WTC11 (cell line): ENCODE data around the gene SLC4A8. TPM values are rescaled to one million over a fixed set of nuclear protein-coding genes. Genes with fewer than 3 reads are reported as not detected.
A peak's percentile ranks its signal among the peaks of the same experiment; 100 is the strongest.

ENCODE experiments used
- ATAC-seq: fragments of 200-7000 bp; cut with Tn5 transposase; 2 replicates; pipeline ENCODE4 v1.10.0; 2021; ENCODE audit warnings: mild to moderate bottlenecking, moderate library complexity
- CTCF ChIA-PET: fragments of 300-600 bp; sonication (Branson Sonifier 250); formaldehyde crosslinking; loops from one replicate; lab custom pipeline; 2021; ENCODE audit warnings: antibody characterized with exemption; lab: Charles Lee
- POLR2A ChIA-PET: fragments of 350-600 bp; sonication (Branson Sonifier 250); formaldehyde crosslinking; loops from one replicate; lab custom pipeline; 2021; ENCODE audit warnings: antibody characterized with exemption; lab: Charles Lee
- DNase-seq: peaks from one replicate; pipeline ENCODE4 v3.0.0; 2021; ENCODE audit warnings: low spot score
- H3K27ac Mint-ChIP-seq: 2 replicates; pipeline ENCODE4 v1.8.0; 2021; ENCODE audit warnings: mixed read lengths
- H3K27me3 Mint-ChIP-seq: 2 replicates; pipeline ENCODE4 v1.8.0; 2021; ENCODE audit warnings: low read depth, mild to moderate bottlenecking, moderate library complexity, mixed read lengths
- H3K36me3 Mint-ChIP-seq: 2 replicates; pipeline ENCODE4 v1.8.0; 2021; ENCODE audit warnings: mixed read lengths
- H3K4me1 Mint-ChIP-seq: 2 replicates; pipeline ENCODE4 v1.8.0; 2022; ENCODE audit warnings: mixed read lengths
- H3K4me3 Mint-ChIP-seq: 2 replicates; pipeline ENCODE4 v1.8.0; 2021; ENCODE audit warnings: mild to moderate bottlenecking, moderate library complexity, mixed read lengths
- H3K9me3 Mint-ChIP-seq: 2 replicates; pipeline ENCODE4 v1.8.0; 2021; ENCODE audit warnings: mixed read lengths
- CREB1 ChIP-seq: sonication (generic); formaldehyde crosslinking; IDR thresholded peaks from 2 replicates; pipeline ENCODE4 v1.8.0; 2023; ENCODE audit warnings: mild to moderate bottlenecking, missing genetic modification reagents
- GRHL2 ChIP-seq: fragments of 250-450 bp; sonication (Bioruptor Pico); IDR thresholded peaks from 2 replicates; pipeline ENCODE4 v1.8.0; 2022; ENCODE audit warnings: mild to moderate bottlenecking, moderate library complexity; ENCODE audit not compliant: insufficient replicate concordance, severe bottlenecking
- HMGXB4 ChIP-seq: sonication (generic); formaldehyde crosslinking; IDR thresholded peaks from 2 replicates; pipeline ENCODE4 v1.8.1; 2023; ENCODE audit warnings: mild to moderate bottlenecking, moderate library complexity, missing genetic modification reagents
- IRF1 ChIP-seq: sonication (generic); formaldehyde crosslinking; IDR thresholded peaks from 2 replicates; pipeline ENCODE4 v1.8.0; 2023; ENCODE audit warnings: missing genetic modification reagents
- NFATC4 ChIP-seq: fragments of 250-450 bp; sonication (Bioruptor Pico); IDR thresholded peaks from 2 replicates; pipeline ENCODE4 v1.9.0; 2021; ENCODE audit warnings: mild to moderate bottlenecking
- NR1H2 ChIP-seq: sonication (generic); formaldehyde crosslinking; IDR thresholded peaks from 2 replicates; pipeline ENCODE4 v1.9.0; 2021; ENCODE audit warnings: mild to moderate bottlenecking, moderate library complexity, missing genetic modification reagents
- NR2C2 ChIP-seq: sonication (generic); formaldehyde crosslinking; IDR thresholded peaks from 2 replicates; pipeline ENCODE4 v1.8.0; 2022; ENCODE audit warnings: mild to moderate bottlenecking, missing genetic modification reagents
- NR3C1 ChIP-seq: sonication (generic); formaldehyde crosslinking; conservative IDR thresholded peaks from 2 replicates; pipeline ENCODE4 v1.8.1; 2023; ENCODE audit warnings: low read depth, mild to moderate bottlenecking, missing genetic modification reagents
- PRRX2 ChIP-seq: fragments of 250-450 bp; sonication (Bioruptor Pico); IDR thresholded peaks from 2 replicates; pipeline ENCODE4 v1.8.0; 2021; ENCODE audit warnings: mild to moderate bottlenecking
- RORB ChIP-seq: fragments of 250-450 bp; sonication (Bioruptor Pico); IDR thresholded peaks from 2 replicates; pipeline ENCODE4 v1.9.0; 2021; ENCODE audit warnings: mild to moderate bottlenecking
- TCF7 ChIP-seq: sonication (generic); formaldehyde crosslinking; IDR thresholded peaks from 2 replicates; pipeline ENCODE4 v1.8.0; 2022; ENCODE audit warnings: mild to moderate bottlenecking, low read depth, missing genetic modification reagents, moderate library complexity
- ZNF138 ChIP-seq: sonication (generic); formaldehyde crosslinking; conservative IDR thresholded peaks from 2 replicates; pipeline ENCODE4 v1.8.1; 2022; ENCODE audit warnings: mild to moderate bottlenecking, moderate library complexity, missing genetic modification reagents
- ZNF263 ChIP-seq: sonication (generic); formaldehyde crosslinking; IDR thresholded peaks from 2 replicates; pipeline ENCODE4 v1.8.1; 2022; ENCODE audit warnings: low read depth, mild to moderate bottlenecking, moderate library complexity, missing genetic modification reagents
- ZNF671 ChIP-seq: fragments of 250-450 bp; sonication (Bioruptor Pico); IDR thresholded peaks from 2 replicates; pipeline ENCODE4 v1.8.0; 2021; ENCODE audit warnings: mild to moderate bottlenecking
- ZSCAN18 ChIP-seq: fragments of 250-450 bp; sonication (Bioruptor Pico); IDR thresholded peaks from 2 replicates; pipeline ENCODE4 v2.1.2; 2022; ENCODE audit warnings: mild to moderate bottlenecking, moderate library complexity
- total RNA-seq: library from RNA; stranded (reverse); gene quantifications from 3 replicates; pipeline ENCODE4 v1.2.3, GENCODE V29; 2021
- TF ChIP-seq, protein P1 (sequence below): fragments of 250-450 bp; sonication (Bioruptor Pico); IDR thresholded peaks from 2 replicates; pipeline ENCODE4 v1.9.0; 2021; ENCODE audit warnings: mild to moderate bottlenecking
- TF ChIP-seq, protein P2 (sequence below): sonication (generic); formaldehyde crosslinking; IDR thresholded peaks from 2 replicates; pipeline ENCODE4 v1.8.1; 2022; ENCODE audit warnings: mild to moderate bottlenecking, missing genetic modification reagents, moderate library complexity, borderline replicate concordance
- TF ChIP-seq, protein P3 (sequence below): sonication (generic); formaldehyde crosslinking; IDR thresholded peaks from 2 replicates; pipeline ENCODE4 v1.8.0; 2022; ENCODE audit warnings: mild to moderate bottlenecking, missing genetic modification reagents
- TF ChIP-seq, protein P4 (sequence below): fragments of 200-600 bp; IDR thresholded peaks from 2 replicates; pipeline ENCODE4 v1.8.0; 2022; ENCODE audit warnings: antibody characterized with exemption
- TF ChIP-seq, protein P5 (sequence below): fragments of 250-450 bp; sonication (Bioruptor Pico); IDR thresholded peaks from 2 replicates; pipeline ENCODE4 v1.9.0; 2021; ENCODE audit warnings: moderate library complexity, mild to moderate bottlenecking, inconsistent platforms, borderline replicate concordance

Gene SLC4A8
- total RNA-seq, 1 experiment from 2014 or later: 16.9 TPM

DNA sequence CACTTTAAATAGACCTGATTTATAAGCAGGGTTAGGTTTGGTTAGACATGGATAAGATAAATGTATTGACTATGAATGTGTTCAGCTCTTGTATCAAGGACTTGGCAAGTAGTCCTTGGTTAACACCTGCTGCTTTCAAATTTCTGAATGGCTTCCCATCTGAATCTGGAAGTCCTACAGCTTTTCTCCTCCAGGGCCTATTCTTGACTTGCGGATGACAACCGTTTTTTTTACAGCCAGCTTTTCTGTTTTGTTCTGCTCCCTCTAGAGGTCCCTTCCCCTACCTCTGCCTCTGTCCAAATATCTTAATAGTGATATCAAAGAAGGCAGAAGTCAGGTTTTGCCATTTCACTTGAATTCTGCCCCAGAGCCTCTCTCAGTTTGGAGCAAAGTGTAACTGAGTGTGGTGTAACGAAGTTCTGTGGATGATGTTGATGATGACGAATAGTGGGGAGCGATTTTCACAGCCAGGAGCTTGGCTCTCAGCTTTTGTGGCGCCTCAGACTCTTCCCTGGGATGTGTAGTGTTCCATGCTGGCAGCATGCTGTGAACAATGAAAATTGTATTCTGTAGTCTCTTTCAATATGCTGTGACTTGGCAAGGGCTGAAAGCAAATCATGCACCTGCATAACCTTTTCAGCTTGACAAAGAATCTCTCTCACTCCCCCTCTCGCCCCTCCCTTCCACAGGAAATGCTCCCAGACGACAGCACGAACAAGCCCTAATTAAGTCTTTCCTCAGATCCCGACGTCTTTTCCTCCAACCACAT is 5.0 kb upstream of the SLC4A8 start:
- DNase-seq (no peak), ATAC-seq (peak; percentile 52)
- Mint-ChIP-seq H3K4me3 (peak overlapping the region; percentile 44), H3K4me1 (peaks cover 45% of the 10 kb centered on the region), H3K36me3 (no peaks in the 10 kb centered on the region), H3K9me3 (no peaks in the 10 kb centered on the region), H3K27me3 (no peaks in the 10 kb centered on the region), H3K27ac (peak overlapping the region; percentile 73)
- CTCF ChIA-PET: interaction anchor here (0.7 to 4.8 kb wide), 26 partner anchors 8 to 475 kb away, joined by 3 to 99 read pairs (median 4); partner anchors contain the start of gene GALNT6
- TF ChIP-seq, protein P1, sequence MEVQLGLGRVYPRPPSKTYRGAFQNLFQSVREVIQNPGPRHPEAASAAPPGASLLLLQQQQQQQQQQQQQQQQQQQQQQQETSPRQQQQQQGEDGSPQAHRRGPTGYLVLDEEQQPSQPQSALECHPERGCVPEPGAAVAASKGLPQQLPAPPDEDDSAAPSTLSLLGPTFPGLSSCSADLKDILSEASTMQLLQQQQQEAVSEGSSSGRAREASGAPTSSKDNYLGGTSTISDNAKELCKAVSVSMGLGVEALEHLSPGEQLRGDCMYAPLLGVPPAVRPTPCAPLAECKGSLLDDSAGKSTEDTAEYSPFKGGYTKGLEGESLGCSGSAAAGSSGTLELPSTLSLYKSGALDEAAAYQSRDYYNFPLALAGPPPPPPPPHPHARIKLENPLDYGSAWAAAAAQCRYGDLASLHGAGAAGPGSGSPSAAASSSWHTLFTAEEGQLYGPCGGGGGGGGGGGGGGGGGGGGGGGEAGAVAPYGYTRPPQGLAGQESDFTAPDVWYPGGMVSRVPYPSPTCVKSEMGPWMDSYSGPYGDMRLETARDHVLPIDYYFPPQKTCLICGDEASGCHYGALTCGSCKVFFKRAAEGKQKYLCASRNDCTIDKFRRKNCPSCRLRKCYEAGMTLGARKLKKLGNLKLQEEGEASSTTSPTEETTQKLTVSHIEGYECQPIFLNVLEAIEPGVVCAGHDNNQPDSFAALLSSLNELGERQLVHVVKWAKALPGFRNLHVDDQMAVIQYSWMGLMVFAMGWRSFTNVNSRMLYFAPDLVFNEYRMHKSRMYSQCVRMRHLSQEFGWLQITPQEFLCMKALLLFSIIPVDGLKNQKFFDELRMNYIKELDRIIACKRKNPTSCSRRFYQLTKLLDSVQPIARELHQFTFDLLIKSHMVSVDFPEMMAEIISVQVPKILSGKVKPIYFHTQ: no peak
- TF ChIP-seq HMGXB4 (CRISPR knock-in tag): no peak
- TF ChIP-seq IRF1 (CRISPR knock-in tag): no peak
- no peak for TF ChIP-seq NFATC4 (CRISPR knock-in tag)
- TF ChIP-seq, protein P2, sequence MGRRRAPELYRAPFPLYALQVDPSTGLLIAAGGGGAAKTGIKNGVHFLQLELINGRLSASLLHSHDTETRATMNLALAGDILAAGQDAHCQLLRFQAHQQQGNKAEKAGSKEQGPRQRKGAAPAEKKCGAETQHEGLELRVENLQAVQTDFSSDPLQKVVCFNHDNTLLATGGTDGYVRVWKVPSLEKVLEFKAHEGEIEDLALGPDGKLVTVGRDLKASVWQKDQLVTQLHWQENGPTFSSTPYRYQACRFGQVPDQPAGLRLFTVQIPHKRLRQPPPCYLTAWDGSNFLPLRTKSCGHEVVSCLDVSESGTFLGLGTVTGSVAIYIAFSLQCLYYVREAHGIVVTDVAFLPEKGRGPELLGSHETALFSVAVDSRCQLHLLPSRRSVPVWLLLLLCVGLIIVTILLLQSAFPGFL: no peak
- TF ChIP-seq ZNF138: no peak
- TF ChIP-seq ZNF263: no peak
- no peak for TF ChIP-seq NR1H2
- TF ChIP-seq PRRX2 (CRISPR knock-in tag): no peak
- TF ChIP-seq, protein P3, sequence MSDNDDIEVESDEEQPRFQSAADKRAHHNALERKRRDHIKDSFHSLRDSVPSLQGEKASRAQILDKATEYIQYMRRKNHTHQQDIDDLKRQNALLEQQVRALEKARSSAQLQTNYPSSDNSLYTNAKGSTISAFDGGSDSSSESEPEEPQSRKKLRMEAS (CRISPR knock-in tag): no peak
- no peak for TF ChIP-seq NR3C1 (CRISPR knock-in tag)
- TF ChIP-seq, protein P4, sequence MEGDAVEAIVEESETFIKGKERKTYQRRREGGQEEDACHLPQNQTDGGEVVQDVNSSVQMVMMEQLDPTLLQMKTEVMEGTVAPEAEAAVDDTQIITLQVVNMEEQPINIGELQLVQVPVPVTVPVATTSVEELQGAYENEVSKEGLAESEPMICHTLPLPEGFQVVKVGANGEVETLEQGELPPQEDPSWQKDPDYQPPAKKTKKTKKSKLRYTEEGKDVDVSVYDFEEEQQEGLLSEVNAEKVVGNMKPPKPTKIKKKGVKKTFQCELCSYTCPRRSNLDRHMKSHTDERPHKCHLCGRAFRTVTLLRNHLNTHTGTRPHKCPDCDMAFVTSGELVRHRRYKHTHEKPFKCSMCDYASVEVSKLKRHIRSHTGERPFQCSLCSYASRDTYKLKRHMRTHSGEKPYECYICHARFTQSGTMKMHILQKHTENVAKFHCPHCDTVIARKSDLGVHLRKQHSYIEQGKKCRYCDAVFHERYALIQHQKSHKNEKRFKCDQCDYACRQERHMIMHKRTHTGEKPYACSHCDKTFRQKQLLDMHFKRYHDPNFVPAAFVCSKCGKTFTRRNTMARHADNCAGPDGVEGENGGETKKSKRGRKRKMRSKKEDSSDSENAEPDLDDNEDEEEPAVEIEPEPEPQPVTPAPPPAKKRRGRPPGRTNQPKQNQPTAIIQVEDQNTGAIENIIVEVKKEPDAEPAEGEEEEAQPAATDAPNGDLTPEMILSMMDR: no peak
- no peak for TF ChIP-seq ZNF671 (CRISPR knock-in tag)
- TF ChIP-seq ZSCAN18 (CRISPR knock-in tag): no peak
- no peak for TF ChIP-seq NR2C2
- no peak for TF ChIP-seq TCF7 (CRISPR knock-in tag)
- TF ChIP-seq GRHL2 (CRISPR knock-in tag): no peak
- no peak for TF ChIP-seq CREB1 (CRISPR knock-in tag)
- TF ChIP-seq, protein P5, sequence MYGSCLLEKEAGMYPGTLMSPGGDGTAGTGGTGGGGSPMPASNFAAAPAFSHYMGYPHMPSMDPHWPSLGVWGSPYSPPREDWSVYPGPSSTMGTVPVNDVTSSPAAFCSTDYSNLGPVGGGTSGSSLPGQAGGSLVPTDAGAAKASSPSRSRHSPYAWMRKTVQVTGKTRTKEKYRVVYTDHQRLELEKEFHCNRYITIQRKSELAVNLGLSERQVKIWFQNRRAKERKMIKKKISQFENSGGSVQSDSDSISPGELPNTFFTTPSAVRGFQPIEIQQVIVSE (CRISPR knock-in tag): no peak
- TF ChIP-seq RORB: no peak
- POLR2A ChIA-PET: interaction anchor here (0.6 to 1.3 kb wide), 3 partner anchors 29 to 98 kb away, joined by 3 to 6 read pairs (median 3); no protein-coding TSS in a partner anchor
